GM20431 (cell line): ENCODE measurements around the gene RBM44.

Experiments
- in situ Hi-C: fragments of 300-500 bp; cut with MseI, MboI; formaldehyde crosslinking; loops from one replicate; pipeline ENCODE4 v1.15.0; 2020; ENCODE audit warnings: low sequenced_read_pairs; ENCODE audit not compliant: unreplicated experiment

RBM44 gene

DNA sequence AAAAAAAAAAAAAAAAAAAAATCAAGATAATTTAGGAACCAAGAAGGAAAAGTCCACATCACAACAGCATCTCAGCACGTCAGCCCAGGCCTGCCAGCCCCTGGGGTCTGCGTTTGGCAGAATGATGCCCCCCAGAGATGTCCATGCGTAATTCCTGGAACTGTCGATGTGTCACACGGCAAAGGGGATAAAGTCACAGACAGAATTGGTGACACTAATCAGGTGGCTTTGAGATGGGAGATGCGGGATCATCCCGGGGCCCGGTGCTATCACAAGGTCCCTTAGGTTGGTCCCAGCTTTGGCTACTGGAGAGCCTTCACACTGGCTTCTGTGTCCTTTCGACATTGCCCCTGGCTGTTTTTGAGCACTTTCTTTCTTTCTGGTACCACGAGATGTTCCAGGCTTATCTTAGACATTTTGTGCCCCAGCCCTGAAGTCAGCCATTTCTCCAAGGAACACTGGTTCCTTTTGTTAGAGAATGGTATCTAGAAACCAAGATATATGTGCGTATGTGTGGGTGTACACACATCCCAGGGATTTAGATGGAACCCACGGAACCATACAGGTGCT, 81.5 kb downstream of the RBM44 start:
- in situ Hi-C loops: no loop called here

DNA sequence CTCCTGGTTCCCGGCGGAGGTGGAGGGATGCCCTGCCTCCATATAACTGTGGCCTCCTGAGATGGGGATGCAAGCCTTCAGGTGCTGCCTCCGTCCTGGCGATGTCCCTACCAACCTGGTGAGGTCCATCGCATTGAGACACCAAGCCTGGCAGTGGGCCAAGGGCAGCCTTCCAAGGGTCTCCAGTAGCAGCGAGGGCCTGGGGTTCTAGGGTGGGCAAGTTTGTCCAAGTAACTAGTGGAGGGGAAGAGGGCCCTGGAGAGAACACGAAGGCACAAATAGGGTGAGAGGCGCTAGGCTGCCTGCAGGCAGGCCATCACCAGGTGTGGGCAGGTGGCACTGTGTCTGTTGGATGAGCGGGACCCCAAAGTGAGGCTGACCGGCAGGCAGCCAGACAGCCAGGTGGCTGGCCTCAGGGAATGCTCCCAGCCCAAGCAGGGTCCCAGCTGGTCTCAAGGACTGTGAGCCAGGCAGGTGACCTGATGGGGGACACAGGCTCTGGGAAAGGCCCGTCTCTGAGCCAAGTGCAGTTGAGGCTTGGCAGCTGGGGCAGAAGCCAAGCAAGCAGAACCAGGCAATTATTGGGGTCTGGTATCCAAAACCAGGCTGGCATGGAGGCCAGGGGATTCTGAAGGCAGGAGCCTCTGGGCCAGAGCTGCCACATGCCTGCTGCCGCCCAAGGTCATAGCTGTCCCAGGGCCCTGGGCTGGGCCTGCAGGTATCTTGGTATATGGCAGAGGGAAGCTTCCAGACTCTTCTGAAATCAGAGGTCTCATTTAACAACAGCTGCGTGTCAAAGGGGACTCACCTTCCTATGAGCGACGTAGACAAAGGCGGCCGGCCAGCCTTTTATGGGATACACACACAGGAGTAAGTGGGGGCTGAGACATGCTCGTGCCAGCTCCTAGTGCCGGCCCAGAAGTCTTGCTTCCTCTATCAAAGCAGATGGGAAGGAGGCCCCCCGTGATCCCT, 84.2 kb downstream of the RBM44 start:
- in situ Hi-C loops: no loop called here

DNA sequence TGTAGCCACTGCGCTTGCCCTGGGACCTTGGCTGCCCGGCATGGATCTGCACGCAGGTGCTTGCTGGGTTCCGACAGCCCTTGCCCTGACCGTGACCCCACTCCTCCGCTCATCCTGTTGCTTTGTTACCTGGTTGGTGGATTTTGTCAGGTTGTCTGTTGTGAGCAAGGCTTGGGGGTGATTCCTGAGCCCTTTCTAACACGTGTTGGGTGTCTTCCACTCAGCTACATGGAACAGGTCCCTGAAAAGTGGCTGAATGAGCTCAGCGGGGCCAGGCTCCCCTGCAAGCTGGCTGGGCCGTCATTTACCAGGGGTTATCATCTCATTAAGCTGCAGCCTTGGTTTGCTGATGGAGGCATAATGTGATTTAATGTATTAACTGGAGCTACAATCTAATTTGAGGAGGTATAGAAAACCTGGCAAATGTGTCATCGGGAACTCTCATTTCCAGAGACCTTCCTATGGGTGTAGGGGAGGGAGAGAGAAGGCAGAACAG, 85.4 kb downstream of the RBM44 start:
- in situ Hi-C loops: no loop called here

DNA sequence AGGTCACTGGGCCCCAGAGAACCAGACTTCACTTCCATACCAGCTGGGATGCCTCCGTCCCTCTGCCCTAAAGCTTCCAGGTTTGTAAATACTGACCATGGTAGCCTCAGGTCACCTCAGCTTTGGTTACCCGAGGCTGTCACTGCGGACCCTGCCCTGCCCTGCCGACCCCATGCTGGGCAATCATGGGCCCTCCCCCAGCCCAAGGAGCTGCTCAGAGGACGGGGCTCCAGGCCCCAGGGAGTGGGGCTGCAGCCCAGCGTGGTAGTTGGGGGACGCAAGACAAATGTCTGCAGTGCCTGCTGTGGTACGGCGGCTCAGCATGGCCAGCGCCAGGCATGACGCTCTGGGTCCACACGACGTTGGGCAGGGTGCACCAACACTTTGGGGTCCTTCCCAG, 86.1 kb downstream of the RBM44 start:
- in situ Hi-C loops: no loop called here

DNA sequence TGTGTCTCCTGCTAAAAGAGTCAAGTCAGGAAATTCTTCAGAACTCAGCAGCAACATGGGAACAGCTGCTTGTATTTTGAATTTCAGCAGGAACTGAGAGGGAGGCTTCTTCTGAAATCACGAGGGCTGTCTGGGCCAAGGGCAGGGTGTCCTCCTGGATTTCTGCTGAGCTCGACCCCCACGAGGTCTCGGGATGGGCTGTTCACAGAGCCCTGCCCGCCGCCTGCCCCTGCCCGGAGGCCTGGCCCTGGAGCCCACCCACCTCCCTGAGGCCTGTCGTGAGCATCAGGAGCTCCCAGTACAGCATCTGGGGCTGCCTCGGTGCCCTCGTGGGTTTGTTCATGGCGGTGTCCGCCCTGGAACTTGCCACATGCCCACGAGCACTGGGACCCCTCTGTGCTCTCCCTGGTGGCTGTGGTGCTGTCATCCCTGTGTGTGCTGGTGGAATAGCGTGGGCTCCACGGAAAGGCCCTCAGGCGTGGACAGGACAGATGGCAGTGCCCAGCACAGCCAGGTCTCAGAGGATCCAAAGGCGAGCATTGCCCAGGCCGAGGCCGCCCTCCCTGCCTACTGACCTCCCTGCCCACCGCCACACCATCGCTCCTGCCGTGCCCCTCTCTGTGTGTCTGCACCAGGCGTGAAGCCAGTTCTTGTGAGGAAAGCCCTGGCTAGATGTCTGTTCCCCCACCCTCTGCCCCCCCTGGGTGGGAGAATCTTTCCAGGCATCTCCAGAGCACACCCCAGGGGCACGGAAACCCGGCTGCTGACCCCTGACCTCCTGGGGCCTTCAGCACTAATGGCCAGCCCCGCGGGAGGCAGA, 86.7 kb downstream of the RBM44 start:
- in situ Hi-C loops: no loop called here

DNA sequence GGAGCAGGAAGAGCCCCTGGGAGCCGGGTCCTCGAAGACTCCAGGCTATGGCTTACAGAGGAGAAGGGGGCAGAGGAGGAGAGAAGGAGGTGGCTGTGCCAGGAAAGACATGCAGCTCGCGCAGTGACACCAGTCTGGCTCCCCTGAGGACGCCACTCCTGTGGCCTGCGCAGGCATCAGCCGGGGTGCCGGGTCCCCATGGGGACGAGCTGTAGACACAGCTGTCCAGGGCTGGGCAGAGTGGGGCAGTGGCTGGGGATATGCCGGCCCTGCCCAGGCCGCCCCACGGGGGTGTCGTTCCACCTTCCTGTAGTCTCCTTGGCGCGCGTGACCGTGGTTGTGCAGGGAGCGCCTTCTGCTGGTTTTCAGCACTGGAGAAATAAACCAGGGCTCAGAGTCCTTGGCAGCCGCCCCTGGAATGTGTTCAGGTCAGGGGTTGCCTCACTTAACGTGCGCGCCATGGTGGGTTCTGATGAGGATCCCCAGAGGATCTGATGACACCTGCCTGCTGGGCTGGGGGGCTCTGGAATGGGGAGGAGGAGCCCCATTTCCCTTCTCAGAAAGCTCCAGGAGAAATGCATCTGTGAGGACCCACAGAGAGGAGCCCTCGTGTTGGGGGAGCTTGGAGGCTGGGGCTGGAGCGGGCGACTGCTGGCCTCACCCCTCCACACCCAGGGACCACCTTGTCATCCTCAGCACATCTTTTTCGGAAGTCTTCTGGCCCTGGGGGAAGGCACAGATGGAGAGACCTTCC, 87.5 kb downstream of the RBM44 start:
- in situ Hi-C loops: no loop called here

DNA sequence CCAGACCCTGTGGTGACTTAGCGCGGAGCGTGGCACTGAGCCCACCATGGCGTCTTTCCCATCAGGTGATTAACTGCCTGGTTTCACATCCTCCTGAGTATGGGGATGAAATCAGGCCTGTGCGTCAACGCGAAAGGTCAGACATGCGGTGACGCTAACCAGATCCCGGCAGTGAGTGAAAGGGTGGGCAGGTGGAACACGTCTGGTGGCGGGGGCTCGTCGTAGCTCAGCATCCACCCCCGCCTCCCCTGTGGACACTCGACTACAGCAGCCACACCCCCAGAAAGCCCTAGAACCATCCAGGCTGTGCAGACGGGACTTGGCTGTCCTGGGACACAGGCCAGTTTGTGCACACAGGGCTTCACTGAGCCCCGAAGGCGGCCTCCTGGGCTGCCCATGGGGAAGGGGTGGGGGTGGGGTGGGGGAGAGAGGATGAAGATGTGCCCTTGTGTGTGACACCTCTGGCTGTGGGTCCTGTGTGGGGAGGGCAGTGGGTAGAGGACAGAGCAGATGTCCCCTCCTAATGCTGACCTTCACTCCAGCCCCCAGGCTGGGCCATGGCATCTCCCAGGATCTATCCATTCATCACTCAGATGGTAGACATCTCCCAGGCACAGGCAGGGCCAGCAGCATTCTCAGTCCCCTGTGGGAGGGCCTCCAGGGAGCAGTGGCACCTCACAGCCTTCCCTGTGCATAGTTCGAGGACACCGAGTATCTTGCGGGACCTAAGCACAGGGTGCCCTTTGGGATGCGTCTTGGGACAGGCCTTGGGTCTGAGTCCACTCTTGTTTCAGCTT, 88.3 kb downstream of the RBM44 start:
- in situ Hi-C loops: no loop called here

DNA sequence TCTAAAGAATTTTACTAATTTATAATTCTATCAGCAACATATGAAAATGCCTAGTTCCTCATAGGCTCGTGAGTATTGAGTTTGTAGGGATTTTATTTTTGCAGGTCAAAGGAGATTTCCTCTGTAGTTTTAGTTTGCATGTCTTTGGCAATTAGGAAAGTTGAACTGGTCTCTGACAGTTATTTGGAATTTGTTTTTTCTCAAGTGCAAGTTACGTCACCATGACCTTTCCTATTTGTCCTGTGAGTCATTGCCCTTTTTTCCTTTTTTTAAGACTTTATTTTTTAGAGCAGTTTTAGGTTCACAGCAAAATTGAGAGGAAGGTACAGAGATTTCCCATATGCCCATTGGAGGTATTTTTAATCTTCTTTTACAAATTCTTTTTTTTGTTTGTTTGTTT, 89.8 kb downstream of the RBM44 start:
- in situ Hi-C loops: no loop called here

DNA sequence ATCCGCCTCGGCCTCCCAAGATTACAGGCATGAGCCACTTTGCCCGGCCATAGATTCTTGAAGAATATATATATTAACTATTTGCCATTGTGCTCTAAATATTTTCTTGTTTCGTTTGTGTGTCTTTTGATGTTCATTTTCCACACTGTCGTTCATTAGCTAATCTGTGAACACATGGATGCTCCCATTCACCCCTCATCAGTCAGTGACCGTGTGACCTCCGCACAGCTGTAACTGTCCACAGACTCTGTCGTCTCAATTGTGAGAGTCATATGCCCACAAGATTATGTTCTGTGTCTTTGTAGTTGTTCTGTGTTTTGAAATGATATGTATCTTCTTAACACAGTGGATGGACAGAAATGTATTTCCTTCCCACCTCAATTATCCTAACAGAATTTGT, 90.4 kb downstream of the RBM44 start:
- in situ Hi-C loops: no loop called here

DNA sequence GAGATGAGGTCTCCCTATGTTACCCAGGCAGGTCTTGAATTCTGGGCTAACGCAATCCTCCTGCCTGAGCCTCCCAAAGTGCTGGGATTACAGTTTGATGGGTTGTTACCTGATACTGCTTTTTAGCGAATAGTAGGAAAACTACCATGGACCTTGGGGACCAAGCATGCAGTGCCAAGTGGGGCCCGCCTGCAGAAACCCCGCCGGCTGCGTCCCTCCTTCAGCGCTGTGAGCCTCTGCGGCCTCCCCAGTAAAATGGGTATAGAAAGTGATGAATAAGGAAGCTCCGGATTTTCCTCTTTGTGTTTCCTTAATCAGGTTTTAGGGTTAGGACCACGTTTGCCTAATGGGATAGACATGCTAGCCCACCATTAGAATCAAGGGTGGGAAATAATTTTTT, 91.2 kb downstream of the RBM44 start:
- in situ Hi-C loops: no loop called here
